ENCODE results near the gene SLC6A19. TPM values are rescaled to one million over a fixed set of nuclear protein-coding genes. Genes with fewer than 3 reads are reported as not detected.

SLC6A19 gene
- total RNA-seq, 2 donors from 2014 or later = 0.09 to 0.15 TPM

GRCh38 chr5:1219768-1220100, 18.3 kb downstream of the SLC6A19 start:
- Histone ChIP-seq H3K9ac (ENCODE audit: extremely low read depth, low read length, poor library complexity, severe bottlenecking) (no peak overlapping the region), H3K9me3 (ENCODE audit: control insufficient read depth, low read length) (no peaks in the 10 kb centered on the region), H3K27me3 (ENCODE audit: control insufficient read depth, insufficient read depth, low read length, poor library complexity, severe bottlenecking) (no peaks in the 10 kb centered on the region), H3K27ac (ENCODE audit: low read depth, low read length) (no peak overlapping the region), H3K4me1 (ENCODE audit: control insufficient read depth, insufficient read depth, low read length) (no peaks in the 10 kb centered on the region), H3K4me3 (ENCODE audit: low read length) (no peak overlapping the region), H3K36me3 (ENCODE audit: control insufficient read depth, insufficient read depth, low read length) (no peaks in the 10 kb centered on the region)
- Mint-ChIP-seq H3K4me3 (no peak overlapping the region), H3K27ac (no peak overlapping the region), H3K27me3 (ENCODE audit: insufficient read depth) (no peaks in the 10 kb centered on the region), H3K9me3 (peaks cover 5% of the 10 kb centered on the region), H3K36me3 (ENCODE audit: low read depth) (no peaks in the 10 kb centered on the region), H3K4me1 (no peaks in the 10 kb centered on the region)
- TF ChIP-seq, protein P1, sequence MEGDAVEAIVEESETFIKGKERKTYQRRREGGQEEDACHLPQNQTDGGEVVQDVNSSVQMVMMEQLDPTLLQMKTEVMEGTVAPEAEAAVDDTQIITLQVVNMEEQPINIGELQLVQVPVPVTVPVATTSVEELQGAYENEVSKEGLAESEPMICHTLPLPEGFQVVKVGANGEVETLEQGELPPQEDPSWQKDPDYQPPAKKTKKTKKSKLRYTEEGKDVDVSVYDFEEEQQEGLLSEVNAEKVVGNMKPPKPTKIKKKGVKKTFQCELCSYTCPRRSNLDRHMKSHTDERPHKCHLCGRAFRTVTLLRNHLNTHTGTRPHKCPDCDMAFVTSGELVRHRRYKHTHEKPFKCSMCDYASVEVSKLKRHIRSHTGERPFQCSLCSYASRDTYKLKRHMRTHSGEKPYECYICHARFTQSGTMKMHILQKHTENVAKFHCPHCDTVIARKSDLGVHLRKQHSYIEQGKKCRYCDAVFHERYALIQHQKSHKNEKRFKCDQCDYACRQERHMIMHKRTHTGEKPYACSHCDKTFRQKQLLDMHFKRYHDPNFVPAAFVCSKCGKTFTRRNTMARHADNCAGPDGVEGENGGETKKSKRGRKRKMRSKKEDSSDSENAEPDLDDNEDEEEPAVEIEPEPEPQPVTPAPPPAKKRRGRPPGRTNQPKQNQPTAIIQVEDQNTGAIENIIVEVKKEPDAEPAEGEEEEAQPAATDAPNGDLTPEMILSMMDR (conservative IDR thresholded peaks at IDR 0.05) = no peak
- DNase-seq = no peak
- 93 to 94% methylated on average over 6 to 11 of the region's 11 CpGs for WGBS, 2 experiments (ENCODE audit: insufficient coverage in 1 of 2, insufficient read length in 1 of 2)

DNA sequence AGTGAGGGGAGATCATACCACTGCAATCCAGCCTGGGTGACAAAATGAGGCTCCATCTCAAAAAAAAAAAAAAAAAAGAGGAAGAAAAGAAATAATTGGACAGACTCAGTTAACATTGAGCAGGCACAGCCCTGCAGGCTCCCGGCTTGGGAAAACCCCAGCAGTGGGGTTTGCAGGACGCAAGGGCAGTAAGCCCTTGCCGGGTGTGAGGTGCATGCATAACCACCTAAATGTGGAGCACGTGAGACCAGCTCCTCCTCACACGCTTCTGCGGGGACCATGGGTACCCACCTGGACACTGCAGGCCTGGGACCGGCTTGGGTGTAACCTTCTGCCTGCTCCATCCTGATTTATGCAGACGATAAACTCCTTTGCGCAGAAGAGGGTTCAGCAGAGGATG, 19.0 kb downstream of the SLC6A19 start:
- no peaks in the 10 kb centered on the region for H3K9me3 ChIP-seq (ENCODE audit: control insufficient read depth, low read length)
- H3K27ac ChIP-seq (ENCODE audit: low read depth, low read length) = no peak overlapping the region
- H3K4me1 ChIP-seq (ENCODE audit: control insufficient read depth, insufficient read depth, low read length) = no peaks in the 10 kb centered on the region
- Mint-ChIP-seq H3K27me3 (ENCODE audit: insufficient read depth) (no peaks in the 10 kb centered on the region), H3K4me3 (no peak overlapping the region), H3K36me3 (ENCODE audit: low read depth) (no peaks in the 10 kb centered on the region), H3K4me1 (no peaks in the 10 kb centered on the region), H3K27ac (no peak overlapping the region), H3K9me3 (peaks cover 5% of the 10 kb centered on the region)
- 84 to 86% methylated on average over 9 of the region's 9 CpGs for WGBS, 2 experiments (ENCODE audit: insufficient coverage in 1 of 2, insufficient read length in 1 of 2)
- H3K27me3 ChIP-seq (ENCODE audit: control insufficient read depth, insufficient read depth, low read length, poor library complexity, severe bottlenecking) = no peaks in the 10 kb centered on the region
- TF ChIP-seq, protein P1 (conservative IDR thresholded peaks at IDR 0.05) = no peak
- H3K9ac ChIP-seq (ENCODE audit: extremely low read depth, low read length, poor library complexity, severe bottlenecking) = no peak overlapping the region
- H3K4me3 ChIP-seq (ENCODE audit: low read length) = no peak overlapping the region
- no peaks in the 10 kb centered on the region for H3K36me3 ChIP-seq (ENCODE audit: control insufficient read depth, insufficient read depth, low read length)
- no peak for DNase-seq

DNA sequence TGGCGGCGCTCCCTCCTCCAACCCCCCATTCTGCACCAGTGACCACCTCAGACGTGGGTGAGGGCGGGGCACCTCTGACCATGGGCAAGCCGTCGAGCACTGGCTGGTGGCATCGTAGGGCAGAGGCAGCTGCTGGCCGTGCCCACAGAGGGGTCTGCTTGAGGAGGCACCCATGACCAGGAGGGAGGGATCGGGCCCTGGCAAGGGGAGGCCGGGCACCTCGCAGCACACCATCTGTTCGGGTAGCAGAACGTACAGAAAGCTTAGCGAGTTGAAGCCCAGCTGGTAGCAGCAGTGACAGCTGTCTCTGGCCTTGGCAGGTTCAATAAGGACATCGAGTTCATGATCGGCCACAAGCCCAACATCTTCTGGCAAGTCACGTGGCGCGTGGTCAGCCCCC, 19.4 kb downstream of the SLC6A19 start:
- H3K4me1 ChIP-seq (ENCODE audit: control insufficient read depth, insufficient read depth, low read length) = no peaks in the 10 kb centered on the region
- 93 to 96% methylated on average over 15 to 19 of the region's 19 CpGs for WGBS, 2 experiments (ENCODE audit: insufficient coverage in 1 of 2, insufficient read length in 1 of 2)
- Mint-ChIP-seq H3K9me3 (peaks cover 2% of the 10 kb centered on the region), H3K36me3 (ENCODE audit: low read depth) (no peaks in the 10 kb centered on the region), H3K4me1 (no peaks in the 10 kb centered on the region), H3K4me3 (no peak overlapping the region), H3K27me3 (ENCODE audit: insufficient read depth) (no peaks in the 10 kb centered on the region), H3K27ac (no peak overlapping the region)
- H3K27me3 ChIP-seq (ENCODE audit: control insufficient read depth, insufficient read depth, low read length, poor library complexity, severe bottlenecking) = no peaks in the 10 kb centered on the region
- H3K36me3 ChIP-seq (ENCODE audit: control insufficient read depth, insufficient read depth, low read length) = no peaks in the 10 kb centered on the region
- no peaks in the 10 kb centered on the region for H3K9me3 ChIP-seq (ENCODE audit: control insufficient read depth, low read length)
- no peak overlapping the region for H3K4me3 ChIP-seq (ENCODE audit: low read length)
- no peak for DNase-seq
- H3K27ac ChIP-seq (ENCODE audit: low read depth, low read length) = no peak overlapping the region
- TF ChIP-seq, protein P1 (conservative IDR thresholded peaks at IDR 0.05) = no peak
- no peak overlapping the region for H3K9ac ChIP-seq (ENCODE audit: extremely low read depth, low read length, poor library complexity, severe bottlenecking)

Data from endodermal cell (in vitro differentiated cells).